GM12878 (cell line): ENCODE data around the gene RAI14. TPM values are rescaled to one million over a fixed set of nuclear protein-coding genes. Genes with fewer than 3 reads are reported as not detected.

Experiments
- ATAC-seq: fragments of 200-7000 bp; cut with Tn5 transposase; 3 replicates; pipeline ENCODE4 v1.9.1; 2020; ENCODE audit warnings: mild to moderate bottlenecking, moderate library complexity
- BruUV-seq: library from RNA; stranded (reverse); fragments of 400-500 nt; replicated peaks from 2 replicates; lab custom pipeline; 2021; lab: Mats Ljungman, UMichigan
- CTCF ChIA-PET: fragments of 300-600 bp; sonication (Branson Sonifier 250); formaldehyde crosslinking; extraction: SDS; loops from one replicate; lab custom pipeline; 2021; ENCODE audit warnings: inconsistent platforms; lab: Yijun Ruan, JAX
- POLR2A ChIA-PET: fragments of 350-600 bp; formaldehyde crosslinking; extraction: SDS; loops from one replicate; lab custom pipeline; 2021; ENCODE audit warnings: inconsistent platforms; lab: Charles Lee
- RAD21 ChIA-PET: fragments of 300-600 bp; sonication (Branson Sonifier 250); formaldehyde crosslinking; loops from one replicate; lab custom pipeline; 2023; ENCODE audit warnings: antibody characterized with exemption; ENCODE audit not compliant: unreplicated experiment; lab: Charles Lee
- SMC1A ChIA-PET: fragments of 300-600 bp; sonication (Branson Sonifier 250); formaldehyde crosslinking; loops from one replicate; lab custom pipeline; 2023; ENCODE audit not compliant: unreplicated experiment, uncharacterized antibody; lab: Charles Lee
- DNase-seq: peaks from one replicate; pipeline ENCODE4 v3.0.0-alpha.2; 2011; ENCODE audit warnings: low read depth, low spot score
- FAIRE-seq: peaks from 3 replicates; lab custom pipeline; 2011; peaks lifted over from hg19 to GRCh38; lab: Jason Lieb, UNC
- H2AFZ ChIP-seq: 2 replicates; pipeline ENCODE4 v1.6.0; 2011; ENCODE audit warnings: low read depth, low read length, control low read depth; ENCODE audit not compliant: control insufficient read depth
- H3K27ac ChIP-seq: 2 replicates; pipeline ENCODE4 v1.5.1; 2011; ENCODE audit warnings: control low read depth; ENCODE audit not compliant: control insufficient read depth, insufficient read depth
- H3K27me3 ChIP-seq, 2 experiments: replicated peaks in 1 of 2; 2 replicates each; pipeline versions ENCODE4 v1.6.0 to v1.6.1; 2011; ENCODE audit warnings: low read length in 1 of 2; ENCODE audit not compliant: control insufficient read depth in 2 of 2, insufficient read depth in 2 of 2
- H3K36me3 ChIP-seq, 2 experiments: 2 replicates each; pipeline ENCODE4 v1.5.1; 2011; ENCODE audit warnings: low read length in 1 of 2; ENCODE audit not compliant: control insufficient read depth in 2 of 2, insufficient read depth in 2 of 2
- H3K4me1 ChIP-seq: 2 replicates; pipeline ENCODE4 v1.6.1; 2011; ENCODE audit warnings: mild to moderate bottlenecking, low read length, moderate library complexity, mixed read lengths; ENCODE audit not compliant: control insufficient read depth, insufficient read depth
- H3K4me2 ChIP-seq: 2 replicates; pipeline ENCODE4 v1.6.0; 2011; ENCODE audit warnings: control low read depth; ENCODE audit not compliant: control insufficient read depth, insufficient read depth
- H3K4me3 ChIP-seq: fragments of 200-600 bp; sonication (generic); 2 replicates; pipeline ENCODE4 v1.5.1; 2016
- H3K79me2 ChIP-seq: 2 replicates; pipeline ENCODE4 v1.6.0; 2011; ENCODE audit warnings: low read length; ENCODE audit not compliant: control insufficient read depth, insufficient read depth
- H3K9ac ChIP-seq: 2 replicates; pipeline ENCODE4 v1.8.0; 2011; ENCODE audit warnings: low read length, control low read depth, mixed read lengths; ENCODE audit not compliant: control insufficient read depth, insufficient read depth
- H3K9me3 ChIP-seq: replicated peaks from 3 replicates; pipeline ENCODE4 v1.5.1; 2011; ENCODE audit warnings: mild to moderate bottlenecking, low read length; ENCODE audit not compliant: control insufficient read depth, insufficient read depth
- H4K20me1 ChIP-seq: 2 replicates; pipeline ENCODE4 v1.6.0; 2011; ENCODE audit not compliant: control insufficient read depth, insufficient read depth
- BHLHE40 ChIP-seq, 2 experiments: fragments of 450-650 bp in 1 of 2; IDR thresholded peaks; 2 replicates each; pipeline ENCODE4 v1.6.1; 2011 to 2017; ENCODE audit warnings: low read depth in 2 of 2, borderline replicate concordance in 1 of 2, improper control_type of control experiment in 1 of 2, low read length in 1 of 2, mild to moderate bottlenecking in 1 of 2
- CEBPB ChIP-seq, 2 experiments: fragments of 150-350 bp in 1 of 2; IDR thresholded peaks; 2 replicates each; pipeline ENCODE4 v1.6.1; 2012 to 2014; ENCODE audit warnings: low read depth in 2 of 2, low read length in 2 of 2, borderline replicate concordance in 1 of 2, inconsistent platforms in 1 of 2
- CREB1 ChIP-seq: IDR thresholded peaks from 2 replicates; pipeline ENCODE4 v1.6.1; 2012; ENCODE audit warnings: low read depth, mild to moderate bottlenecking, inconsistent platforms
- EED ChIP-seq: sonication (generic); IDR thresholded peaks from 2 replicates; pipeline ENCODE4 v1.6.1; 2016; ENCODE audit warnings: antibody characterized with exemption, low read depth
- MTA2 ChIP-seq: fragments of 450-650 bp; IDR thresholded peaks from 2 replicates; pipeline ENCODE4 v1.6.1; 2016; ENCODE audit warnings: low read depth, mild to moderate bottlenecking, moderate library complexity
- MYB ChIP-seq: fragments of 150-350 bp; IDR thresholded peaks from 2 replicates; pipeline ENCODE4 v1.6.1; 2014; ENCODE audit warnings: mild to moderate bottlenecking, low read depth, low read length, borderline replicate concordance
- MYC ChIP-seq: IDR thresholded peaks from 2 replicates; pipeline ENCODE4 v1.6.1; 2011; ENCODE audit warnings: mild to moderate bottlenecking, low read length, moderate library complexity, inconsistent platforms; ENCODE audit not compliant: insufficient read depth, insufficient replicate concordance, insufficient read length, severe bottlenecking
- POU2F2 ChIP-seq: IDR thresholded peaks from 3 replicates; pipeline ENCODE4 v1.6.1; 2011; ENCODE audit warnings: low read depth, mild to moderate bottlenecking, low read length, borderline replicate concordance
- RBBP5 ChIP-seq: fragments of 200-600 bp; sonication (generic); conservative IDR thresholded peaks from 2 replicates; pipeline ENCODE4 v1.6.1; 2016
- RUNX3 ChIP-seq: IDR thresholded peaks from 2 replicates; pipeline ENCODE4 v1.6.1; 2012; ENCODE audit warnings: low read length, inconsistent platforms
- STAT3 ChIP-seq: IDR thresholded peaks from 2 replicates; pipeline ENCODE4 v1.6.1; 2011; ENCODE audit warnings: low read depth, low read length, improper control_type of control experiment
- TAF1 ChIP-seq: IDR thresholded peaks from 2 replicates; pipeline ENCODE4 v1.6.1; 2011; ENCODE audit warnings: mild to moderate bottlenecking, low read depth, low read length, borderline replicate concordance
- ZNF207 ChIP-seq: fragments of 450-650 bp; IDR thresholded peaks from 2 replicates; pipeline ENCODE4 v1.6.1; 2014; ENCODE audit warnings: antibody characterized with exemption, mild to moderate bottlenecking, borderline replicate concordance
- ZSCAN29 ChIP-seq: fragments of 450-650 bp; IDR thresholded peaks from 2 replicates; pipeline ENCODE4 v1.6.1; 2017; ENCODE audit warnings: mild to moderate bottlenecking, moderate library complexity
- WGBS: methylation state at CpG from one replicate; pipeline ENCODE4 v1.1.6; 2016; ENCODE audit warnings: low lambda C conversion rate; ENCODE audit not compliant: insufficient replicate concordance, insufficient coverage; ENCODE audit errors: missing lambda C conversion rate; 5-methylcytosine and 5-hydroxymethylcytosine counted together
- in situ Hi-C: fragments of 300-500 bp; cut with MboI; formaldehyde crosslinking; loops from 9 replicates; pipeline ENCODE4 v1.14.3; 2018; ENCODE audit warnings: mixed read lengths
- intact Hi-C: fragments of 100-400 bp; cut with micrococcal nuclease; formaldehyde crosslinking; loops from one replicate; pipeline ENCODE4 v1.14.2; 2022; ENCODE audit not compliant: unreplicated experiment
- polyA plus RNA-seq, 11 experiments: library from polyadenylated mRNA; depleted of rRNA in 4 of 11; unstranded in 6 of 11; stranded (reverse) in 5 of 11; fragments of >200 nt; fragmentation: Nextera tagmentation in 4 of 11; fragmentation: Illumina TruSeq in 1 of 11; extraction: Ambion mirVana in 4 of 11; extraction: Trizol in 1 of 11; gene quantifications; 1 replicate in 1 of 11; 2 replicates in 10 of 11; pipeline versions ENCODE4 v1.2.1 to v1.2.3, GENCODE V29; 2011 to 2016; ENCODE audit warnings: inconsistent platforms in 2 of 11, missing spikeins in 2 of 11, low read depth in 1 of 11
- total RNA-seq, 4 experiments: library from RNA; depleted of rRNA in 3 of 4; stranded (reverse); fragments of >200 nt in 3 of 4; fragmentation: Illumina TruSeq in 1 of 4; extraction: Trizol in 1 of 4; gene quantifications; 2 replicates each; pipeline versions ENCODE4 v1.2.1 to v1.2.3, GENCODE V29; 2013 to 2021
- TF ChIP-seq, protein P1 (sequence below): IDR thresholded peaks from 2 replicates; pipeline ENCODE4 v1.6.1; 2011; ENCODE audit warnings: borderline replicate concordance, low read depth, mild to moderate bottlenecking, moderate library complexity, mixed read lengths, low read length; ENCODE audit not compliant: insufficient read depth; ENCODE audit errors: extremely low read length
- TF ChIP-seq, protein P2 (sequence below): IDR thresholded peaks from 2 replicates; pipeline ENCODE4 v1.6.1; 2012; ENCODE audit warnings: low read depth, low read length, improper control_type of control experiment

RAI14 gene
- total and polyA plus RNA-seq, 10 of the 15 experiments (the other 5 are each of a cell fraction or from before 2014, with no cell fraction given): 0.18 to 4.6 (median 1.9) TPM

DNA sequence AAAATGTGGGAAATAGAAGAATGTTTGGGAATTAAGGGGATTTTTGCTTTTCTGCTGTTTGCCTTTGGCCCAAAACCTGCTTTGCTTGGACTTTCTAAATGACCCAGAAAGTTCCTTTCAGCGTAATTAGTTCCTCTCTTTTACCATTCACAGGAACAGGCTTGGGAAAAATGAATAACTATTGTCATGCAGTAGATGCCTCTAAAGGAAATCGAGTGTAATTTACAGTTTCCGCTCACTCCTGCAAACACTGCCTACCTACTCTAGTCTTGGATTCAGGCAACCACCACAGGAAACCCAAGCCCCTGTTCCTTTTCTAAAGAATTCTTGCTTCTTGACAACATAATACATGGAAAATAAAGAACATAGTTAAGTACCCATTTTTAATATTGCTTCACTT, 207.8 kb downstream of the RAI14 start:
- H3K9ac ChIP-seq: no peak overlapping the region
- in situ Hi-C loops (loop anchor here (25.0 kb wide), 1 partner anchor 677 kb away; no protein-coding TSS in a partner anchor), intact Hi-C loops (no loop called here)
- ATAC-seq (no peak), DNase-seq (no peak)
- ChIA-PET RAD21 (no interaction called here), CTCF (no interaction called here), SMC1A (interaction anchor here (1.0 kb wide), 1 partner anchor 17 kb away, joined by 3 read pairs; no protein-coding TSS in a partner anchor)
- H3K4me2 ChIP-seq: no peak overlapping the region
- no peaks in the 10 kb centered on the region for H4K20me1 ChIP-seq
- H3K9me3 ChIP-seq: no peaks in the 10 kb centered on the region
- no peak overlapping the region for H3K4me3 ChIP-seq
- TF ChIP-seq MTA2: no peak
- no peak for TF ChIP-seq RUNX3
- no peak for TF ChIP-seq BHLHE40 (IDR thresholded peaks at IDR 0.05; ENCODE audit: borderline replicate concordance in 1 of 2, low read depth in 2 of 2, low read length in 1 of 2)
- TF ChIP-seq, all 136 proteins: peak for 0
- 48% methylated on average over 3 of the region's 3 CpGs for WGBS
- no TSS peak for BruUV-seq
- H3K27me3 ChIP-seq: no peaks in the 10 kb centered on the region
- FAIRE-seq: no peak
- H3K4me1 ChIP-seq: no peaks in the 10 kb centered on the region
- no peak overlapping the region for H3K27ac ChIP-seq
- H3K79me2 ChIP-seq: no peaks in the 10 kb centered on the region
- H3K36me3 ChIP-seq: no peaks in the 10 kb centered on the region
- POLR2A ChIA-PET: no interaction called here
- H2AFZ ChIP-seq: no peak overlapping the region

DNA sequence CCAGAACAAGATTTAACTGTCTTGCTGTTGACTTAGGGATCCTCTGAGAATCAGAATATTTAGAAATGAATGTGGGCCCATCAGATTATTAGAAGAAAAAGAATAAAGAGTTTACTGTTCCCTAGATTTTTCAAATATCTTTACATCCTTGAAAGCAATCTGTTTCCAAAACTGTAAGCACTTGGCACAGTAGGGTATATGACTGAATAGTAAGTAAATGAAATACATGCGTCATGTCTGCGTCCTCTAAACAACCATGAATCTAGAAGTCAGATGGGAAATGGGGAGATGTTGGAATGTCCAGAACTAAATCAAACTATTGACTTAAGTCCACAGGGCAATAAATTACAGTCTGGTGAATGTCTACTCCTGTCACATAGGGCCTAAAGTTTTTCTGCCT, 209.0 kb downstream of the RAI14 start:
- DNase-seq (no peak), ATAC-seq (no peak), FAIRE-seq (no peak)
- Histone ChIP-seq H3K27ac (no peak overlapping the region), H3K4me3 (no peak overlapping the region), H3K36me3 (no peaks in the 10 kb centered on the region), H4K20me1 (no peaks in the 10 kb centered on the region), H3K9ac (no peak overlapping the region), H3K4me2 (no peak overlapping the region), H3K27me3 (no peaks in the 10 kb centered on the region), H3K9me3 (no peaks in the 10 kb centered on the region), H2AFZ (no peak overlapping the region), H3K4me1 (no peaks in the 10 kb centered on the region), H3K79me2 (no peaks in the 10 kb centered on the region)
- CTCF ChIA-PET: no interaction called here
- RAD21 ChIA-PET: no interaction called here
- POLR2A ChIA-PET: no interaction called here
- BruUV-seq: no TSS peak
- SMC1A ChIA-PET: no interaction called here
- intact Hi-C loops: no loop called here
- in situ Hi-C loops: loop anchor here (25.0 kb wide), 1 partner anchor 678 kb away; no protein-coding TSS in a partner anchor
- whole genome bisulfite sequencing: 90% methylated on average over 2 of the region's 2 CpGs
- TF ChIP-seq CEBPB (IDR thresholded peaks at IDR 0.05; ENCODE audit: borderline replicate concordance in 1 of 2, low read depth in 2 of 2, low read length in 2 of 2) (no peak), TAF1 (no peak), ZNF207 (no peak), EED (no peak), STAT3 (no peak), MYB (no peak), ZSCAN29 (no peak), POU2F2 (no peak), RBBP5 (no peak), MYC (no peak), CREB1 (no peak)
- TF ChIP-seq, protein P1, sequence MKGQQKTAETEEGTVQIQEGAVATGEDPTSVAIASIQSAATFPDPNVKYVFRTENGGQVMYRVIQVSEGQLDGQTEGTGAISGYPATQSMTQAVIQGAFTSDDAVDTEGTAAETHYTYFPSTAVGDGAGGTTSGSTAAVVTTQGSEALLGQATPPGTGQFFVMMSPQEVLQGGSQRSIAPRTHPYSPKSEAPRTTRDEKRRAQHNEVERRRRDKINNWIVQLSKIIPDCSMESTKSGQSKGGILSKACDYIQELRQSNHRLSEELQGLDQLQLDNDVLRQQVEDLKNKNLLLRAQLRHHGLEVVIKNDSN: no peak
- TF ChIP-seq, protein P2, sequence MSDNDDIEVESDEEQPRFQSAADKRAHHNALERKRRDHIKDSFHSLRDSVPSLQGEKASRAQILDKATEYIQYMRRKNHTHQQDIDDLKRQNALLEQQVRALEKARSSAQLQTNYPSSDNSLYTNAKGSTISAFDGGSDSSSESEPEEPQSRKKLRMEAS: no peak
